NCI-H128 (cell line): Measurements from ENCODE around the gene NT5DC4.
A peak's percentile ranks its signal among the peaks of the same experiment; 100 is the strongest.

Experiments
- DNase-seq: peaks from one replicate; lab custom pipeline; 2025; ENCODE audit not compliant: unreplicated experiment; lab: John Stamatoyannopoulos, UW

Gene NT5DC4

DNA sequence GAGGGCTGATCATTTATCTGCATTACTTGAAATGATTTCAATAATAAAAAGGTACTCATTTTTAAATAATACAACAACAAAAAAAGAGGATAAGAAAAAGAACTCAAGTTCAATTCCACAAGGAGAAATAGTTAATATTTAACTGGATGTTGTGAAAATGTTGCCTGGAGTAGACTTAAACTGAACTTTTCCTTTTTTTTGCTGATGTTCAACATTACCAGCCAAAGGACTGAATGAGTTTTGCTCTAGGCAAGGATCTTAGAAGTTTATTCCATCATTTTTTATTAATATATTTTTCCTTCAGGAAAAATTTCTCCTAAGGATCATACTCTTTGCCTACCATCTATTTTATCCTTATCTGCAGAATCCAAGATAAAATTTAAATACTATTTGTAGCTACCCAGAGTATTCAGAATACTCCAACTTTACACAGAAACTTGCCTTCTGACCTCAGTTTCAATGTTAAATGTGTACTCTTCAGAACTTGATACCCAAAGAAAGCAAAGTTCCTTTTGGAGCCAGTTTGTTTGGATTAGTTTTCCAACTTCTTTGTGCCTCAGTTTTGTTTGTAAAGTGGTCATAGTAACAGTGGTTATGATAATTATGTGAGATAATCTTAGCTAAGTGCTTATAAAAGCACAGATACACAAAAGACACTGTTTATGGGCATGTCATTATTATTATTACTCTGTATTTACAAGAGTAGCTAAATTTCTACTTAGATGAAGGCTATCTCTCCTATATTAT lies 30.8 kb downstream of the NT5DC4 start:
- no peak for DNase-seq

DNA sequence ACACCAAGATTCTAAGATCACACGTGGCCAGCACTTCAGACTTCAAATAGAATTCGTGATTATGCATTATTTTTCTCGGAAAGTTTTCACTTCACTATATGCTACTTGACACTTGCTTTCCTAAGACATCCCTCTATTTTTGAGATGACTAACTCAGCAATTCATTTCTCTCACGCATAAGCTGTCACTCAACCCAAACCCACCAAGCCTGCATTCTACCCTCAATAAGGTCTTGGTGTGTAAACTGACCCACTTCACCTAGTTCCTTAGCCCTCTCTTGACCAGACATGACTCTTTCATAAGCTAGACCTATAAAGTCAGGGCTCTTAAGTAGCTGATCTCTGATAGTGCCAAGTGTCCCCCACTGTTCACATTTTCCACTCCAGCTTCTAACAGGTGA lies 31.8 kb downstream of the NT5DC4 start:
- DNase-seq: no peak

DNA sequence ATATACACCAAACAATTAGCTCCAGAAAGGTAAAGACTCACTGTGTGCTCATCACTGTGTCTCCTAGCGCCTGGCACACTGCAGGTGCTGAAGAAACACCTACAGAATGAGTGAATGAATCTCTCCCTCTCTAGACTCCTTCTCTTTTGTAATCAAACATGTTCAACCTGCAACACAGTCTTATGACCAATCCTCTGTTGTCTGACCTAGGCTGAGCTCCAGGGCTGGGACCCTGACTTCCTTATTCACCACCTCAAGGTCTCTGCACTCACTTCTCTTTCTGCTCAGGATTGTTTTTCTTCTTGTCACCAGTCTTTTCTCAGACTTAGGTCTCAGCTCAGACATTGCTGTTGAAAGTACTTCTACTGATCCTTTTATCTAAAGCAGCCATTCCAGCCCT lies 33.7 kb downstream of the NT5DC4 start:
- DNase-seq: no peak

DNA sequence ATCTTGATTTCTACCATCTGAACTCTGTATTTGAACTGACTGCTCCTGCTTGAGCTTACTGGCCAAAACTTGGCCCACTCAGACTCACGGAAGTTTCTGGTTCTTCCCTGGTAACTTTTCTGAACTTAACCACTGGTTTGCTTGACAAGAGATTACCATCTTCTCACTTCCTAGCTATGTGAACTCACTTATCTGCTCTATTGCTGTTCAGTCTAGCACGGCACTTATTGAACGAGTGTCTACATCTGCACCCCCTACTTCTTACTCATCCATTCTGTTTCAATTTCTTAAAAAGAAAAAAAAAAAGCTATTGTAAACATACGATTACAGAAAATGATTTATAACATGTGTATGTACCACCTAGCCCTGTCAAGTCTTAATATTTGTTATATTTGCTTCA lies 34.6 kb downstream of the NT5DC4 start:
- DNase-seq: no peak

DNA sequence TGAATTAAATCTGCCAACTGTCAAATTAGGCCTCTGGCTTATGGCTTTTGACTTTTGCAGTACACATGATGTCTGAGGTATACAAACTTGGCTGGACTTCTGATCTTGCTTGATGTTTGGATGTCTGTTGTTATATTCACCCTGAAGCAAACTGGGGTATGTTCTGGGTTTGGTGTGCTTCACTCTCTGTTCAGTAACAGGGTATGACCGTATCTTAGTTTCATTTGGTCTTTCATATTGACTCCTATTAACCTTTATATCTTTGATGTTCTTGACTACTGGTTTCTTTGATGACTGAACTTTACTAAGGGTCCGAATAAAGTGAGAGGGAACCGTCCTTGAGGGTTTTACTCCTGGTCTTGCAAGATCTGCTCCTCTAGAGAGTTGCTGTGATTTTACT lies 35.4 kb downstream of the NT5DC4 start:
- DNase-seq: no peak

GRCh38 chr2:112757265-112757664 lies 36.4 kb downstream of the NT5DC4 start:
- DNase-seq: no peak

GRCh38 chr2:112758711-112759110 lies 37.9 kb downstream of the NT5DC4 start:
- no peak for DNase-seq

- DNase-seq: no peak
Observed at GRCh38 chr2:112760149-112760548, 39.3 kb downstream of the NT5DC4 start.

DNA sequence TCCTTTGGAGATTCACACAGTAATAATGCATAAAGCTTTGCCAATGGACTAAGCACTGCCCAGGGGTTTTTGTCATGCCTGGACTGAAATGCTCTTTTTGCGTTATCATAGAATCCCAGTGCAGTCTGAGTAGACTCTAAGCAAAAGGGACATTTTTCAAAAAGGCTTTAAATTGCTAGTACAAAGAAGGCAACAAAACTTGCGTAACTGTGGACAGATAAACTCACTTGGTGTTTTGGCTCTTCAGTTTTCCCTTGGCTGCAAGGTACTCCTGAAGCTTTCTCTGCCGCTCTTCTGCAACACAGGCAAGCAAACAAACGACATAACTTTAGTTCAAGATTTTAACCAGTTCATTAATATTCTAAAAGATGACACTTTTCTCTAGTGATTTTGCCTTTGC lies 41.5 kb downstream of the NT5DC4 start:
- DNase-seq: no peak

DNA sequence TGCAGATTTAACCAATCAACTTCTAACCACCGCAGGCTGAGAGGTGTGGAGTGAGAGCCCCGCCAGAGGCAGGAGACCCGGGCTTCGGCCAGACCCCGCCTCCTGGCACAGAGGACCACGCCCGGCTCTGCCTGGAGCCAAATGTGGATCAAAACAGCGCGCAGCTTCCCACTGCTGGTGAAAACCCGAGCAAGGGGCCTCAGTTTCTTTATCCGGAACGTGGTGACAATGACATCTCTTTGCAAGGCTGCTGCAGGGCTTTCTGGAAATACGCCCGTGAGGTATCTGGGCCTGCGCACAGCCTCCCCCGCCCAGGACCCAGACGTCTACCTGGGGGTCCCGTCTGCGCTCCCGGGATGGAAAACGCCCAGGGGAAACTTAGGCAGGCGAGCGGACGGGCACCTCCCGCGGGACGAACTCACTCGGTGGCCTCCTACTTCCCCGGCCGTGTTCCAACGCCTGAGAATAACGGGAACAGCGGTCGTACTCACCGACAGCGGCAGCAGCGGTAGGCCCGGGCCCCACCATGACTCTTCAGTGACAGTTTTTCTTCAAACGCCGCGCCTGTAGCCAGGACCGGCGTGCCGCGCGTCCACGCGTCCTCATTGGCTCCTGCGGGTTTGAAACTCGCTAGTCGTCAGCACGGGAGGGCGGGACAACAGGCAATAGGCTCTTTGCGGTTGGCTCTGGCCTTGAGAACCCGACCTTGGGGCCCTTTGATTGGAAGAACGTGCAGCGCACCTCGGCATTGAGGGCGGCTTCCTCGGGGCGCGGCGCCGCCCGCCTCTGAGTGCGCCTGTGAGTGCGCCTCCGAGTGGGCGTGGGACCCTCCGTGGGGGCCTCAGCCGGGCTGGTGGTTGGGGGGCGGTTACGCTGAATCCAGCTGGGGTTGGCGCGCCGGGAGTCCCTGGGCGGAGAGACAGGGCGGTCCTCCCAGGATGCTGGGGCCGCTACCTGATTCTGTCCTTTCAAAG lies 43.5 kb downstream of the NT5DC4 start, which contains the start of gene CKAP2L:
TSS of gene CKAP2L (minus strand) at position 539 of the 974 bp plus-strand sequence. CDS start at position 528, 11 bp downstream.
- peak; percentile 99 for DNase-seq

- DNase-seq: no peak
Observed at GRCh38 chr2:112765251-112765650, 44.4 kb downstream of the NT5DC4 start.

- DNase-seq: no peak
Observed at GRCh38 chr2:112767693-112768330, 47.0 kb downstream of the NT5DC4 start.

DNA sequence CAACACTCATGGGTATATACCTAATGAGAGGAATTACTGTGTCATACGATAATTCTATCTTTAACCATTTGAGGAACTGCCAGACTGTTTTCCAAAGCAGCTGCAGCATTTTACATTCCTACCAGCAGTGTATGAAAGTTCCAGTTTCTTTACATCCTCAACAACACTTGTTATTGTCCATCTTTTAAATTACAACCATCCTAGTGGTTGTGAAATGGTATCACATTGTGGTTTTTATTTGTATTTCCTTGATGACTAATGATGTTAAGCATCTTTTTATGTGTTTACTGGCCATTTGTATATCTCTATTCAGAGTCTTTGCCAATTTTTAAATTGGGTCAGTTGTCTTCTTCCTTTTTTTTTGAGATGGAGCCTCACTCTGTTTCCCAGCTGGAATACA lies 47.6 kb downstream of the NT5DC4 start:
- DNase-seq: no peak

DNA sequence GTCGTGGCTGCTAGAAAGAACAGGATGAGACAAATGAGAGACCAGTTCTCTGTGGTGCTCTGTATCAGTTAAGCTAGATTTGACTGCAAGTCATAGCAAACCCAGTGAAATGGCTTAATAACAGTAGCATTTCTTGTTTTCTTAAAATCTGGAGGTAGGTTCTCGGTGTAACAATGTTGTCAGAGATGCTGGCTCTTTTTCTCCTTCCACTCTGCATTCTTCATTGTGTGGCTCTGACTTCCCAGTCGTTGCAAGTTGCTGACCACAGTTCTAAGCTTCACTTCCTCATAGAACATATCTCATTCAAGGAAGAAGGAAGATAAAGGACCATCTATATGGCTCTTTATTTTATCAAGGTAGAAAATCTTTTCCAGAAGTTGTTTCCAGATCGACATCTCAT lies 51.5 kb downstream of the NT5DC4 start:
- no peak for DNase-seq

GRCh38 chr2:112772911-112773475 lies 52.2 kb downstream of the NT5DC4 start:
- DNase-seq: no peak

DNA sequence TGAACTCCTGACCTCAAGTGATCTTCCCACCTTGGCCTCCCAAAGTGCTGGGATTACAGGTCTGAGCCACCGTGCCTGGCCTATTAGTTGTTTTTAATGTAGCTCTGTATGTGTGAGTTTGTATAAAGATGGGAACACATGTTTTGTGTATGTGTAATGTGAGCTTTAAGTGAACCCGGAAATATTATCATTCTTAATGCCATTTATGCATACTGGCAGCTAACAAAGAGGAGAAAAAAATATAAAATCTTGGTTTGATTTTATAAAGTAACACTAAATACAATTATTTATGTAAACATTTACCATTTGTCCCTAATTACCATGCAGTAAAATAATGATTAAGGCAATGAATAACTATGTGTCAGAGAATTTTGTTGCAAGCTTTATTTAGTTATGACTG lies 52.7 kb downstream of the NT5DC4 start:
- no peak for DNase-seq

DNA sequence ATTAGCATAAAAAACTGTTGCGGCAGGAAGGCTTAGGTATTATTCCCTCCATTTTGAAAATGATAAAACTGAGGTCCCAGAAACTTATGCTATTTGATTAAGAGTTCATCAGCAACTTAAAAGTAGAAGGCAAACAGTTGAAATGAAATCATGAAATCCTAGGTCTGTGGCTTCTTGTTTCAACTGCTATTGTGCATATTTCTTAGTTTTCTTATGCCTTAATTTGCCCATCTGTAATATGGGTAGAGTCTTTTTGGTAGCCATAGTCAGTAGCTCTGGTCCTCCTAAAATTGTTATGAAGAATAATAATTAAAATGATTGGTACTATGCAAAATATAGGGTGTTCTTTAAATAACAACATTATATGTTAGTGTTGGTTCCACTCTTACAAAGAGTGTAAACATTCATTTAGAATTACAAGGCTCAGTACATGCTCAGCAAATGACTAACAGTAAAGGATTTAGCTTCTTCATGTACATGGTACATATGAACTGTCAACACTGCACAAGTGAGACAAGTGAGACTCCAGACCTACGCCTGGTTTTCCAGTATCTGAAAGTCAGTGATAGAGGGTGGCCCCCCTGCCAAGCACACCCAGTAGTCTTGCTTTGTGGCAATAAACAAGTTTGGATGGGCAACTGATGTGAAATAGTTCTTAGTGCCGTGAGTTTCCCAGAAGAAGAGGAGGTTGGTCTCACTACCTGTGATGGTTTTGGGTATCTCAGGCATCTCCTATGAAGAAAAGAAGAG lies 53.9 kb downstream of the NT5DC4 start:
- no peak for DNase-seq

DNA sequence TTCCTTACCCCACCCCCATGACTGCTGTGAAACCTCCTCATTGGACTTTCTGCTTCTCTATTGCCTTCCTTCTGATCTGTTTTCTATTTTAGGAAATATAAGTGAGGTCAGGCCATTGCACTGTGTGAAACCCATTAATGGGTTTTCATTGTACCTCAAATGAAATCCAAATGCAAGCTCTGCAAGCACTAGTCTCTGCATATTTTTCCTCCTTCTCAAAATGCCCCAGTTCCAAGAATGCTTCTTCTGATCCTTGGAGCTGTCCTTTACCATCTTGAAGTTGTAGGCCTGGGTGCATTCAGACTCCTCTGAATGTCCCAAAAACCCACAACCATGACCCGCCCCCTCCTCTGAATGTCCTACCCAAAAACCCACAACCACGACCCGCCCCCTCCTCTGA lies 55.3 kb downstream of the NT5DC4 start:
- no peak for DNase-seq

GRCh38 chr2:112777036-112777435 lies 56.2 kb downstream of the NT5DC4 start:
- DNase-seq: no peak

GRCh38 chr2:112779598-112779997 lies 58.8 kb downstream of the NT5DC4 start:
- no peak for DNase-seq
